Measurements from ENCODE around the gene MYBPH. TPM values are rescaled to one million over a fixed set of nuclear protein-coding genes. Genes with fewer than 3 reads are reported as not detected.

Gene MYBPH
- total and polyA plus RNA-seq, 2 of the 13 experiments (the other 11 are each of a cell fraction or from before 2014, with no cell fraction given) = not detected

- Histone ChIP-seq H3K36me3 (replicated peaks in 1 of 2; ENCODE audit: control insufficient read depth in 1 of 2, insufficient read depth in 2 of 2, low read length in 2 of 2) (no peaks in the 10 kb centered on the region), H3K9me3 (ENCODE audit: low read length) (no peaks in the 10 kb centered on the region), H3K4me1 (ENCODE audit: insufficient read depth, low read length) (no peaks in the 10 kb centered on the region), H2AFZ (ENCODE audit: low read length) (no peak overlapping the region), H3K4me3 (replicated peaks in 1 of 3; ENCODE audit: insufficient read depth in 1 of 3, low read depth in 2 of 3, low read length in 3 of 3) (no peak overlapping the region), H3K4me2 (ENCODE audit: low read depth, low read length) (no peak overlapping the region), H3K27ac (ENCODE audit: extremely low read length, insufficient read depth, low read length) (no peak overlapping the region), H3K9ac (ENCODE audit: insufficient read depth, low read depth, low read length) (no peak overlapping the region), H3K79me2 (ENCODE audit: insufficient read depth, low read length) (no peaks in the 10 kb centered on the region), H3K27me3 (ENCODE audit: control insufficient read depth in 1 of 2, insufficient read depth in 2 of 2, low read length in 2 of 2) (peaks cover 0 to 10% of the 10 kb centered on the region in 2 experiments; a peak in 1 of 5 replicates), H4K20me1 (ENCODE audit: insufficient read depth, low read length) (no peaks in the 10 kb centered on the region)
- no TSS peak for BruUV-seq (replicated peaks)
- DNase-seq (ENCODE audit: low spot score) (no peak), ATAC-seq (no peak), FAIRE-seq (no peak)
- ChIA-PET CTCF (ENCODE audit: low intra/inter-chr PET ratio, low total read pairs) (no interaction called here), POLR2A (no interaction called here)
- no peak for TF ChIP-seq DR1 (CRISPR knock-in tag; IDR thresholded peaks at IDR 0.05)
- intact Hi-C loops (cut with micrococcal nuclease; ENCODE audit: unreplicated experiment) = no loop called here
- in situ Hi-C loops (cut with HindIII; ENCODE audit: extremely low pct_ligation_motif_present, low pct_unique_long_range_greater_than_20kb) = no loop called here
- 61% methylated on average over 2 of the region's 2 CpGs for WGBS (ENCODE audit: low lambda C conversion rate)
Observed at GRCh38 chr1:203190949-203191348, 15.3 kb upstream of the MYBPH start.

- H3K4me1 ChIP-seq (ENCODE audit: insufficient read depth, low read length) = no peaks in the 10 kb centered on the region
Observed at GRCh38 chr1:203189951-203190352, 14.3 kb upstream of the MYBPH start.

More at GRCh38 chr1:203189951-203190352, 14.3 kb upstream of the MYBPH start:
- H3K36me3 ChIP-seq (replicated peaks in 1 of 2; ENCODE audit: control insufficient read depth in 1 of 2, insufficient read depth in 2 of 2, low read length in 2 of 2) = no peaks in the 10 kb centered on the region
- H3K79me2 ChIP-seq (ENCODE audit: insufficient read depth, low read length) = no peaks in the 10 kb centered on the region
- TF ChIP-seq ZNF124 (CRISPR knock-in tag; IDR thresholded peaks at IDR 0.05) (no peak), BRF2 (CRISPR knock-in tag; IDR thresholded peaks at IDR 0.05) (no peak), NFRKB (IDR thresholded peaks at IDR 0.05) (no peak), ZNF574 (CRISPR knock-in tag; IDR thresholded peaks at IDR 0.05) (no peak), DMAP1 (CRISPR knock-in tag; IDR thresholded peaks at IDR 0.05) (no peak)
- in situ Hi-C loops (cut with HindIII; ENCODE audit: extremely low pct_ligation_motif_present, low pct_unique_long_range_greater_than_20kb) = no loop called here
- H2AFZ ChIP-seq (ENCODE audit: low read length) = no peak overlapping the region
- no peak overlapping the region for H3K27ac ChIP-seq (ENCODE audit: extremely low read length, insufficient read depth, low read length)
- H3K9me3 ChIP-seq (ENCODE audit: low read length) = no peaks in the 10 kb centered on the region
- DNase-seq (ENCODE audit: low spot score) = no peak
- no peak for FAIRE-seq
- 72% methylated on average over 7 of the region's 7 CpGs for WGBS (ENCODE audit: low lambda C conversion rate)
- ATAC-seq = no peak
- ChIA-PET POLR2A (no interaction called here), CTCF (ENCODE audit: low intra/inter-chr PET ratio, low total read pairs) (no interaction called here)
- H3K27me3 ChIP-seq (ENCODE audit: control insufficient read depth in 1 of 2, insufficient read depth in 2 of 2, low read length in 2 of 2) = peaks cover 0 to 12% of the 10 kb centered on the region in 2 experiments; a peak in 3 of 5 replicates
- H3K4me2 ChIP-seq (ENCODE audit: low read depth, low read length) = no peak overlapping the region
- no TSS peak for BruUV-seq (replicated peaks)
- no peak overlapping the region for H3K4me3 ChIP-seq (replicated peaks in 1 of 3; ENCODE audit: insufficient read depth in 1 of 3, low read depth in 2 of 3, low read length in 3 of 3)
- H3K9ac ChIP-seq (ENCODE audit: insufficient read depth, low read depth, low read length) = no peak overlapping the region
- no peaks in the 10 kb centered on the region for H4K20me1 ChIP-seq (ENCODE audit: insufficient read depth, low read length)
- intact Hi-C loops (cut with micrococcal nuclease; ENCODE audit: unreplicated experiment) = no loop called here

All from HepG2 (cell line).